HG03039 (cell line): ENCODE results near the gene SLC6A14.

Experiments
- ATAC-seq: cut with Tn5 transposase; IDR thresholded peaks from one replicate; pipeline ENCODE4 v1.9.1; 2021; ENCODE audit warnings: mild to moderate bottlenecking, moderate library complexity; ENCODE audit not compliant: unreplicated experiment

SLC6A14 gene, protein sequence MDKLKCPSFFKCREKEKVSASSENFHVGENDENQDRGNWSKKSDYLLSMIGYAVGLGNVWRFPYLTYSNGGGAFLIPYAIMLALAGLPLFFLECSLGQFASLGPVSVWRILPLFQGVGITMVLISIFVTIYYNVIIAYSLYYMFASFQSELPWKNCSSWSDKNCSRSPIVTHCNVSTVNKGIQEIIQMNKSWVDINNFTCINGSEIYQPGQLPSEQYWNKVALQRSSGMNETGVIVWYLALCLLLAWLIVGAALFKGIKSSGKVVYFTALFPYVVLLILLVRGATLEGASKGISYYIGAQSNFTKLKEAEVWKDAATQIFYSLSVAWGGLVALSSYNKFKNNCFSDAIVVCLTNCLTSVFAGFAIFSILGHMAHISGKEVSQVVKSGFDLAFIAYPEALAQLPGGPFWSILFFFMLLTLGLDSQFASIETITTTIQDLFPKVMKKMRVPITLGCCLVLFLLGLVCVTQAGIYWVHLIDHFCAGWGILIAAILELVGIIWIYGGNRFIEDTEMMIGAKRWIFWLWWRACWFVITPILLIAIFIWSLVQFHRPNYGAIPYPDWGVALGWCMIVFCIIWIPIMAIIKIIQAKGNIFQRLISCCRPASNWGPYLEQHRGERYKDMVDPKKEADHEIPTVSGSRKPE

DNA sequence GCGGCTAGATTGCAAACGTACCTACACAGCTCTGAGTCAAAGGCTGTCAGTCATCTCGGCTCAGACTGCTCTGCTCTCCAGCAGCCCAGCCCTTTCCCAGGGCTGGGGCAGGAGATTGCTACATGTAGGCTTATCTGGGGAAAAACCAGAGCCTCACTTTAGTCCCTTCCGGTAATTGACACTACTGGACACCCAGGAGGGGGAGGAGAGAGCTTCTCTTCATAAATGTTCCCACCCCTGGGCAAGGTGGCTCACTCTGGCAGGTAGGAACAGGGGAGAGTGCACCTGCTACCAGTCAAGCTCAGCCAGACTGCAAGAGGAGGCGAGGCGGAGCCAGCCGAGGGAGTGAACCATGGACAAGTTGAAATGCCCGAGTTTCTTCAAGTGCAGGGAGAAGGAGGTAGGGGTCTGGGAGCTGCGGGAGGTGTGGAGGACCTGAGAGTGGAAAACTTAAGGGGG, at the start of gene SLC6A14:
Gene SLC6A14 (plus strand): TSS at position 249 of the 459 bp plus-strand sequence. CDS start 104 bp downstream, at position 353.
- ATAC-seq = no peak

GRCh38 chrX:116395752-116396151, 40.7 kb upstream of the SLC6A14 start:
- ATAC-seq = no peak

DNA sequence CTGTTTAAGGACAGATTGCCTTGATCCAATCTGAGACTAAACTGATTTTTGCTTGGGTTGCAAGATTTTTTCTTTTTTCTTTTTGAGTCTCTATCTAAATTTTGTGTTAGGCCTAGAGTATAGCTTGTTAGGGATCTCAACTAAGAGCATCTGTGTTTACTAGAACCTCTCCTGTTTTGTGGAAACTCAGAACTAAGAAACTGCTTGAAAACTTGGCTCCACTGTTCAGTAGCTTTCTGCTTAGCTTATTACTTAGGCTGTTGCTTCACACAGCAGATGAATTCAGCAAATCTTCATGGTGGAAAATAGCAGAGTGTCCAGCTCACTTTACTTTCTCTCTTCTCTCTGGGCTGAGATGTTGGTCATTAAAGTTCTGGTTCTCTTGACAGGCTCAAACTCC, 36.7 kb upstream of the SLC6A14 start:
- ATAC-seq = no peak

GRCh38 chrX:116409219-116409618, 27.2 kb upstream of the SLC6A14 start:
- ATAC-seq = no peak

DNA sequence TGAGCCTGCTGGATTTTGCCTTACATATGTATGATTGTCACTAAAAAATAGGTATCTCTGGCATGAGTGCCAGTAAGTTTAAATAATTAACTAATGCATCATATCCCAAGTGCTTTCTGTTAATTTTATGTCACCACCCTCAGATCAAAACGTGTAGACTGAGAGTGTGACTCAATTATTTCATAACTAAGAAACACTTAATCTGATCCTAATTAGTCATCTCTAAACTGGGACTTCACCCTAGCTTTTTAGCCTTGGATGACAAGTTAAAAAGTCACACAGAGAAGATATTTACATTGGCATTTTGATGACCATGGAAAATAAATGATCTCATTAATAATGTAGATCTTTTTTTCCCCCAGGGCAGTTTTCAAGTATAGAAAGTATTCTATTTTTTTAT, 23.1 kb upstream of the SLC6A14 start:
- no peak for ATAC-seq

DNA sequence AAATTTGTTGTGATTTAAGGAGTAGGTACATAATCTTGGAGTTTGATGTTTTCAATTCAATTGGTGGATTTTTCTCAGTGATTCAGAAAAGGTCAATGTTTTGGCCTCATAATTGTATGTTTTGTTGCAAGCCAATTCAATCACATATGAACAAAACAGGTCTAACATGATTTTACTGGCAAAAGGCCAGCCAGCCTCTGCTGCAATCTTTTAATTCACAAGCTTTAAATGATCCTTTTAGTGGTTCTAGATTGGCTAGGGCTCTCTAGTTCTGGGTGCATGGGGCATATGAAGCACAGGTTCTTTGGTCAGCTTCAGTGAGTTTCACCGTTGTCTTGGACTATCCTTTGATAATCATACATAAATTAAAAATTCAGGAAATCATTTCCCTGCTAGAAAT, 19.2 kb upstream of the SLC6A14 start:
- ATAC-seq = no peak

DNA sequence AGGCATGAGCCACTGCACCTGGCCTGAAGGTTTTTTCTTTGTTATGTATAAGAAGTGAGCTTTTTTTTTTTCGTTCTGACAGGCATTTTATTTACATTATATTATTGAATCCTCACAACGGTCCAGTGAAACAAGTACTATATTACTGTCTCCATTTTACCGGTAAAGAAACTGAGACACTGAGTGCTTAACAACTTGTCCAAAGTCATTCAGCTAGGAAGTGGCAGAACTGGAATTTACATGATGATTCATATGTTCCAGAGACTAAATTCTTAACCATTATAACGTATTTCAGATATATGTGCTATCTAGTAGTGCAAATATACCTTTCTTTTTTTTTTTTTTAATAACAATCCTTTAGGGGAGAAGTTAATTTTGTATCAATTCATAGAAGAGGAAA, 18.4 kb upstream of the SLC6A14 start:
- no peak for ATAC-seq

DNA sequence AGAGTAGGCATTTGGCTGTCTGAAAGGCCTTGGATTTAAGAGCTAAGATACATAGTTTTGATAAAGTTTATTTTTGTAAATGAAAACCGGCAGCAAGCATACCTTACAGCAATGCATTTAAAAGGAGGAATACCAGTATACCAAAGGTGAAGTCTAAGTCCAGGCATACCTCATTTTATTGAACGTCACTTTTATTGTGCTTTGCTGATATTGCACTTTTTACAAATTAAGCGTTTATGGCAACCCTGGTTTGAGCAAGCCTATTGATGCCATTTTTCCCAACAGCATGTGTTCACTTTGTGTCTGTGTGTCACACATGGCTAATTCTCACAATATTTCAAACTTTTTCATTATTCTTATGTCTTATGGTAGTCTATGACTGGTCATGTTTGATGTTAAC, 8.4 kb upstream of the SLC6A14 start:
- ATAC-seq = no peak

- ATAC-seq = no peak
Measured at GRCh38 chrX:116435597-116435996, 809 bp upstream of the SLC6A14 start.

GRCh38 chrX:116449156-116449555, 12.8 kb downstream of the SLC6A14 start:
- no peak for ATAC-seq

- ATAC-seq = no peak
Measured at GRCh38 chrX:116462822-116463221, 26.4 kb downstream of the SLC6A14 start, which contains the start of gene CT83. TSS of gene CT83 (minus strand) at chrX:116462976. CDS start at chrX:116462856, 120 bp downstream.

DNA sequence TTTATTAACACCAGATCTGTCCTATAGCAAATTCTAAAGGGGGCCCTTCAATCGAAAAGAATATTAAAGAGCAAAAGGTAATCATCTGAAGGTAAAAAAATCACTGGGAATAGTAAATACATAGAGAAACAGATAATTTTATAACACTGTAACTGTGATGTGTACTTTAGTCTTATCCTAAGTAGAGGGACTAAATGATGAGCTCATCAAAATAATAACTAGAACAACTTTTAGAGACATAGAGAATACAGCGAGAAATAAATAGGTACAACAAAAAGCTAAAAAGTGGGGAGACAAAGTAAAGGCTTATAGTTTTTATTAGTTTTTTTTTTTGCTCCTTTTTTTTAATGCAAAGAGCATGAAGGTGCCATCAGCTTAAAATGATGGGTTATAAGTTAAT, 43.7 kb downstream of the SLC6A14 start:
- ATAC-seq = no peak

GRCh38 chrX:116490104-116490503, 53.7 kb downstream of the SLC6A14 start:
- no peak for ATAC-seq

DNA sequence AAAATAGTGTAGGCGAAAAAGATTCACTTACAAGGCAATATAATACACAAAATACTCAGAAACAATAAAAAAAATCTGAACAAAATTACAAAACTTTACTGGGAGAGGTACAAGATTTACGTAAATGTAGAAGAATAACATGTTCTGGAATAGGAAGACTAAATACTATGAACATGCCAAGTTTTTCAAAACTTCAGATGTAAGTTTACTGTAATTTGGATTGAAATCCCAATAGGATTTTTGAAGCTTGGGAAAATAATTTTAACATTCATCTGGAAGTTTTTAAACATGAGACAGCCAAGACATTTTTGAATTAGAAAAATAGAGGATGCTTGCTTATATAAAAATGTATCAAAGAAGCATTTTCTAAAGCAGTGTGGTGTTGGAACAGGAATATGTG, 56.9 kb downstream of the SLC6A14 start:
- no peak for ATAC-seq

DNA sequence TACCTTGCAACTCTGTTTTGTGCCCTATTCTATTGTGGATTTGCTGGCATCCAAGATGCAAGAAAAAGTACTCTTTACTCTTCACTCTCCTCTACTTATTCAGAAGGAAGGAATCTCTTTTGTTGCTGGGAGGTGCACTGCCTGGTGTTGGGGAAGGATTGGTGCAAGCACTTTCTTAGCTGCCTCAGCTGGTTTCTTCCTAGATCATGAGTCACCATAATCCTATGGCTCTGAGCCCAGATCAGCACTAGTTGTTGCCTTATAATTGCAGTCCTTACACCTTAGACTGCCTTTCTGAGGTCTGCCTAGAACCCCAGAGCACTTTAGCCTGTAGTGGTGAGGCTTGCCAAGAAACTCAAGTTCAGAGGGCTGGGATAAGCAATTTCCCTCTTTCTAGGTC, 63.4 kb downstream of the SLC6A14 start:
- no peak for ATAC-seq
